Fibroblast of skin of scalp (primary cell): Measurements from ENCODE around the gene GAPVD1.
"Not testable (repeated sequence)": the region's sequence is repeated elsewhere in the genome, so short reads cannot be mapped to it uniquely, and the experiment has no call there.

Source experiments
- DNase-seq: peaks from one replicate; pipeline ENCODE4 v3.0.0-alpha.2; 2013

Gene GAPVD1

GRCh38 chr9:125374443-125375309 is 113.0 kb downstream of the GAPVD1 start:
- DNase-seq: peak; percentile 80

GRCh38 chr9:125375820-125376219 is 114.2 kb downstream of the GAPVD1 start:
- DNase-seq: no peak

- DNase-seq: no peak
Measured at GRCh38 chr9:125376261-125377226, 114.9 kb downstream of the GAPVD1 start.

GRCh38 chr9:125377584-125378250 is 116.1 kb downstream of the GAPVD1 start:
- DNase-seq: no peak

- no peak for DNase-seq
Measured at GRCh38 chr9:125378778-125379177, 117.2 kb downstream of the GAPVD1 start.

- no peak for DNase-seq
Measured at GRCh38 chr9:125379208-125379607, 117.6 kb downstream of the GAPVD1 start.

- no peak for DNase-seq
Measured at GRCh38 chr9:125380406-125380805, 118.8 kb downstream of the GAPVD1 start.

GRCh38 chr9:125387861-125388524 is 126.4 kb downstream of the GAPVD1 start:
- DNase-seq: no peak

GRCh38 chr9:125388978-125389377 is 127.4 kb downstream of the GAPVD1 start:
- no peak for DNase-seq

GRCh38 chr9:125391704-125392103 is 130.1 kb downstream of the GAPVD1 start:
- DNase-seq: no peak

- DNase-seq: peak; percentile 16
Measured at GRCh38 chr9:125393426-125393825, 131.8 kb downstream of the GAPVD1 start.

- DNase-seq: no peak
Measured at GRCh38 chr9:125396799-125397198, 135.2 kb downstream of the GAPVD1 start.

GRCh38 chr9:125397736-125398135 is 136.1 kb downstream of the GAPVD1 start:
- DNase-seq: no peak

- no peak for DNase-seq
Measured at GRCh38 chr9:125398243-125398642, 136.6 kb downstream of the GAPVD1 start.

GRCh38 chr9:125399165-125399564 is 137.5 kb downstream of the GAPVD1 start:
- no peak for DNase-seq

- DNase-seq: no peak
Measured at GRCh38 chr9:125399666-125400065, 138.0 kb downstream of the GAPVD1 start.

- not testable (repeated sequence) for DNase-seq
Measured at GRCh38 chr9:125400232-125400631, 138.6 kb downstream of the GAPVD1 start.

- DNase-seq: no peak
Measured at GRCh38 chr9:125400725-125401716, 139.4 kb downstream of the GAPVD1 start.

GRCh38 chr9:125404733-125405132 is 143.1 kb downstream of the GAPVD1 start:
- no peak for DNase-seq

GRCh38 chr9:125405938-125406809 is 144.5 kb downstream of the GAPVD1 start:
- DNase-seq: no peak
